CD4-positive, alpha-beta T cell treated with Interleukin-17A for 1 hour (primary cell): Measurements from ENCODE around the gene TBC1D10B.
"Not testable (repeated sequence)": the region's sequence is repeated elsewhere in the genome, so short reads cannot be mapped to it uniquely, and the experiment has no call there.

Source experiments
- DNase-seq: peaks from one replicate; pipeline ENCODE4 v3.0.0-alpha.2; 2020

The TBC1D10B gene

DNA sequence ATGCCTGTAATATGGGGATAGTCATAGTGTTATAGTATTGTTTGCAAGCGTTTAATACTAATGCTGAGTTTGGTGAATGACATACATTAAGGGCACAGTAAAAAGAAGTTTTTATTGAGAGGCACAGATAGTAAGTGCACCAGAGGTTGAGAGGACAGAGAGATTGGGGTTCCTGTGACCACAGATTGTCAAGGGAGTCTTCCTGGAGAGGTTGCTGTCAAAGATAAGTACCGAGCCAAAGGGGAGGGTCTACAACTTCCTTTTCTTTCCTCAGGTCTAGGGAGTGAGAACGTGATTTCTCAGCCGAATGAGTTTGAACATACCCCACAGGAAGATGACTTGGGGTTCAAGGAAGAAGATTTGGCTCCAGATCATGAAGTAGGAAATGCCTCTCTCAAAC, 26.8 kb upstream of the TBC1D10B start:
- DNase-seq, result no peak

DNA sequence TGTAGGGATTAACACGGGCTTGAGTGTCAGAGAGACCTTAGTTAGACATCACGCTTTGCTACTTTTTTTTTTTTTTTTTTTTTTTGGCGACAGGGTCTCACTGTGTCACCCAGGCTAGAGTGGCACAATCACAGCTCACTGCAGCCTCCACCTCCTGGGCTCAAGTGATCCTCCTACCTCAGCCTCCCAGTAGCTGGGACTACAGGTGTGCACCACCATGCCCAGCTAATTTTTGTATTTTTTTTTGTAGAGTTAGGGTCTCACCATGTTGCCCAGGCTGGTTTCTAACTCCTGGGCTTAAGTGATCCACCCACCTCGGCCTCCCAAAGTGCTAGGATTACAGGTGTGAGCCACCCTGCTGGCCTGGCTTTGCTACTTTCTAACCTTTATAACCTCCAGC, 26.3 kb upstream of the TBC1D10B start:
- not testable (repeated sequence) for DNase-seq

DNA sequence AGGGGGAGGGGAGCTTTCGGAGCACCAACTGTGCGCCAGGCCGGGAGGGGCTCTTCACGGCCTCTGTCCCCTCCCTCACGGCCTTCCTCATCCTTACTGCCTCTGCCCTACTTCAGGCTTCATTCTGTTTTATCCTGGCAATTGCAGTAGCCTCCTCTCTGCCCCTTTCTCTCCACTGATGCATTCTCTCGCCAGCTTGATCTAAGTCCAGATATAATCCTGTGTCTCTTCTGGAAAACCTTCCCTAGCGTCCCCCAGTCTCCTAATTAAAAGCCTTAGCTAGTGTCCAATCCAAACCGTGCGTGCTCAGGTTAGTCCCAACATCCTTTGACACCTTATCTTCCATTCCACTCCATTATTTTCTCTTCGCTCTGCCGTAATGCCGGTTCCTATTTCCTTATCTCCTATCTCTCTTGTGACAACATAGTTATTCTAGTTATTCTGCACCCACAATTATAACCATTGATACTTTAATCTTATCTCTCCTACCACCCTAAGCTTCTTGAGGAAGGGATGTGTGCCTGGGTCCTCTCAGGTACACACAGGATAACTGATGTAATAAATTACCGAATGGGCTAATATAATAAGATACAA, 25.8 kb upstream of the TBC1D10B start:
- DNase-seq, result no peak

DNA sequence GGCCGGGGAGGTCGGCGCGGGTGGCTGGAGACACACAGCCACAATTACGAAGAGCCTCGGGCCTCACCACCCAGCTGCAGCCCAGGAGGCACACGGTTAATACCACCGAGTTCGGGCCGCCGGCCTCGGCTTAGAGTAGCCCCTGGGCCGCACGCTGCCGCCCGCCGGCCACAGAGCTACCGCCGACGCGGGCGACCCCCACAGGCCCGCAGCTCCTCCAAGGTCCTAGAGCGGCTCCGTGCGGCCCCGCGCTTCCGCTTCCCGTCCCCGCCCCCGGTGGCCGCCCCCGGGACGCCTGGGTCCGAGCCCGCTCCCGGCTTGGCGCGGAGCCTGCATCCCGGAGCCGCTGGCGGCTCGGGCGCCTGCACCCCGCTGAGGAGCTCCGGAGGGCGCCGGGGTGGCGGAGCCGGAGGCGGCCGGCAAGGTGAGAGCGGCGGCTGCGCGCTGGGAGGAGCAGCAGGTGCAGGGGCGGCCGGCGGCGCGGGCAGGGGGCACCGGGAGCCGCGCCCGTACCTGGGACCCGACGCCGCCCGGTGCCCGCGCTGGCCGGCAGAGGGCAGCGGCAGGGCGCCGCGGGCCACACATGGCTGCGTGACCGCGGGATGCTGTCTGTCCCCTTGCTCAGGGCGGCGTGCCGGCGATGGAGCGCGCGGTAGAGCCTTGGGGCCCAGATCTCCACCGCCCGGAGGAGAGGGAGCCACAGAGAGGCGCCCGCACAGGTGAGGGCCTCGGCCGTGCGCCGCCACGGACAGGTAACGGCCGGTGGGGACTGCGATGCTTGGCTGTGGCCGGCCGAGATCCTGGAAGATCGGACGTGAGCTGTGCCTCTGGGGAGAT, 25.1 kb upstream of the TBC1D10B start, which contains the start of gene ZNF48:
Gene ZNF48, plus strand, starts transcription at position 266 of the 837 bp plus-strand sequence. Its CDS starts 375 bp downstream, at position 641.
- DNase-seq, result peak; percentile 63

- no peak for DNase-seq
These were observed 24.4 kb upstream of the TBC1D10B start for GRCh38 chr16:30394592-30395154.

- DNase-seq, result no peak
These were observed 13.2 kb upstream of the TBC1D10B start for GRCh38 chr16:30383521-30383920.

- peak; percentile 84 for DNase-seq
These were observed 12.0 kb upstream of the TBC1D10B start, which contains the start of gene SEPTIN1 for GRCh38 chr16:30382111-30382881. Gene SEPTIN1, minus strand, starts transcription at chr16:30382561. Its CDS starts 19 bp downstream, at chr16:30382542.

- peak; percentile 49 for DNase-seq
These were observed 11.2 kb upstream of the TBC1D10B start for GRCh38 chr16:30381291-30382041.

GRCh38 chr16:30380803-30381208, 10.5 kb upstream of the TBC1D10B start:
- DNase-seq, result peak; percentile 33

DNA sequence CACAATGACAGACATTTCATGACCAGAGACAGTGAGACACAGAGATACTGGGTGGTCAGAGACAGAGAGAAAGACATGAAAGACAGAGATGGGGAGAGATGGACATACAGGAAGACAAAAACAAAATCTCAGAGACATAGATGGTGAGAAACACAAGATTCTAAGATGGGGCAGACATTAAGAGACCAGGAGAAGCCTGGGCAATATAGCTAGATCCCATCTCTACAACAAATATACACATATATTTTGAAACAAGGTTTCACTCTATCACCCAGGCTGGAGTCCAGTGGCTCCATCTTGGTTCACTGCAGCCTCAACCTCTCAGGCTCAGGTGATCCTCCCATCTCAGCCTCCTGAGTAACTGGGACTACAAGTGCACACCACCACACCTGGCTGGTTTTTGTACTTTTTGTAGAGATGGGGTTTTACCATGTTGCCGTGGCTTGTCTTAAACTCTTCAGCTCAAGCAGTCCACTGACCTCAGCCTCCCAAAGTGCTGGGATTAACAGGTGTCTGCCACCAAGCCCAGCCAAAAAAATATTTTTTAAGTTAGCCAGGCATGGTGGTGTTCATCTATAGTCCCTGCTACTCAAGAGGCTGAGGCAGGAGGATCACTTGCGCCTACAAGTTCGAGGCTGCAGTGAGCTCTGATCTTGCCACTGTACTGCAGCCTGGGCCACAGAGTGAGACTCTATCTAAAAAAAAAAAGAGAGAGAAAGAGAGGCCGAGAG, 9.9 kb upstream of the TBC1D10B start:
- DNase-seq, result no peak

DNA sequence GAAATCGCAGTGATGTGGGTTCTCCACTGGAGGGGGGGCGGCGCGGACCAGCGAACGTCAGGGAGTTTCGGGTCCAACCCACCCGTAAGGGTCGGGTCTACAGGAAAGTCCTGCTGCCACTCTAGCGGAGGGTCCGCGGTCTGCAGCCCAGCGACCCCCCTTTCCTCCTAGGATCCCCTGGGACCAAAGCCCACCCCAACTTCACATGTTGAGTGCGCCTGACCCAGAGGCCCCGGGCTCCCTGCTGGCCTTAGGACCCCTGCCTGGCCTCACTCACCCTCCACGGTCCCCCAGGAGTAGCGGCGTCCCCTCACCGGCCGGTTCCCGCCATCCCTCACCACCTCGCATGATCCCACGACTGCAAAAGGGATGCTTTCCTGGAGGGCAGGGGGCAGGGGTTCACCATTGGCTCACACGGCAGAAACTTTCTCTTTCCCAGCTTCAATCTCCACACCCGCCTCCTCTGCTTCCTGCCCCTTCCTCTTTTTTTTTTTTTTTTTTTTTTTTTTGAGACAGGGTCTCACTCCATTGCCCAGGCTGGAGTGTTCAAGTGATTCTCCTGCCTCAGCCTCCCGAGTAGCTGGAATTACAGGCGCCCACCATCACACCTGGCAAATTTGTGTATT, 9.0 kb upstream of the TBC1D10B start:
- no peak for DNase-seq

- DNase-seq, result peak; percentile 99
These were observed 8.2 kb upstream of the TBC1D10B start for GRCh38 chr16:30378236-30379157.

- DNase-seq, result peak; percentile 93
These were observed 7.5 kb upstream of the TBC1D10B start for GRCh38 chr16:30377812-30378235.

GRCh38 chr16:30377050-30377811, 6.9 kb upstream of the TBC1D10B start:
- no peak for DNase-seq

DNA sequence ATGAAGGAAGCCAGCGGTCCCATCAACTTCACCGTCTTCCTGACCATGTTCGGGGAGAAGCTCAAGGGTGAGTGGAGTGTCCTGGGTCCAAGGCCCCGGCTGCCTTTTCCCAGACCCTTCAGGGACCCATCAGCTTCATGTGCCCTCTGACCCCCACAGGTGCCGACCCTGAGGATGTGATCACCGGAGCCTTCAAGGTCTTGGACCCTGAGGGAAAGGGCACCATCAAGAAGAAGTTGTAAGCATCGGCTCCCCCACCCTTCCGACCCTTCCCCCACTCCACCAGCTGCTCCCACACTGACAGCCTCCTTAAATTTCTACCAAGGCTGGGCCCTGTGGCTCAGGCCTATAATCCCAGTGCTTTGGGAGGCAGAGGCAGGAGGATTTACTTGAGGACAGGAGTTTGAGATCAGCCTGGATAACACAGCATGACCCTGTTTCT, 6.2 kb upstream of the TBC1D10B start:
- no peak for DNase-seq

GRCh38 chr16:30375864-30376263, 5.6 kb upstream of the TBC1D10B start:
- no peak for DNase-seq

- no peak for DNase-seq
These were observed 4.2 kb upstream of the TBC1D10B start, which contains the start of gene MYL11 for GRCh38 chr16:30374538-30374937. Gene MYL11, plus strand, starts transcription at chr16:30374802. Its CDS starts 56 bp downstream, at chr16:30374858.

- DNase-seq, result no peak
These were observed 2.4 kb upstream of the TBC1D10B start for GRCh38 chr16:30372725-30373124.
